Panc1 (cell line): Measurements from ENCODE around the gene CACNA1C. TPM values are rescaled to one million over a fixed set of nuclear protein-coding genes. Genes with fewer than 3 reads are reported as not detected.

Experiments used
- ATAC-seq: fragments of 200-7000 bp; cut with Tn5 transposase; 2 replicates; pipeline ENCODE4 v1.9.1; 2020; ENCODE audit warnings: mild to moderate bottlenecking, moderate library complexity
- BruUV-seq: library from RNA; stranded (reverse); fragments of 400-500 nt; replicated peaks from 2 replicates; lab custom pipeline; 2021; lab: Mats Ljungman, UMichigan
- CTCF ChIA-PET: fragments of 300-600 bp; sonication (Branson Sonifier 250); formaldehyde crosslinking; loops from one replicate; lab custom pipeline; 2022; ENCODE audit warnings: antibody characterized with exemption; lab: Charles Lee
- POLR2A ChIA-PET: fragments of 300-600 bp; sonication (Branson Sonifier 250); formaldehyde crosslinking; loops from one replicate; lab custom pipeline; 2022; ENCODE audit warnings: antibody characterized with exemption; lab: Charles Lee
- DNase-seq: peaks from one replicate; pipeline ENCODE4 v3.0.0-alpha.2; 2010; ENCODE audit warnings: low read depth, low spot score
- H3K27ac ChIP-seq: 2 replicates; pipeline ENCODE4 v1.5.1; 2011; ENCODE audit warnings: mild to moderate bottlenecking, low read length, inconsistent platforms
- H3K27me3 ChIP-seq: fragments of 200-500 bp; sonication (Bioruptor generic); 2 replicates; pipeline ENCODE4 v1.6.0; 2014; ENCODE audit warnings: low read length, inconsistent platforms; ENCODE audit not compliant: control insufficient read depth, insufficient read depth
- H3K36me3 ChIP-seq: fragments of 200-500 bp; sonication (Bioruptor generic); 2 replicates; pipeline ENCODE4 v1.5.1; 2014; ENCODE audit warnings: inconsistent platforms, mild to moderate bottlenecking, low read length, moderate library complexity; ENCODE audit not compliant: control insufficient read depth, insufficient read depth
- H3K4me1 ChIP-seq: 2 replicates; pipeline ENCODE4 v1.5.1; 2011; ENCODE audit warnings: inconsistent platforms, mild to moderate bottlenecking, low read length, moderate library complexity; ENCODE audit not compliant: control insufficient read depth, insufficient read depth
- H3K4me3 ChIP-seq, 2 experiments: 2 replicates each; pipeline ENCODE4 v1.5.1; 2011 to 2012; ENCODE audit warnings: low read depth in 2 of 2, low read length in 2 of 2, mild to moderate bottlenecking in 2 of 2, inconsistent platforms in 1 of 2, moderate library complexity in 1 of 2
- H3K9me3 ChIP-seq: fragments of 200-500 bp; sonication (Bioruptor generic); 2 replicates; pipeline ENCODE4 v1.5.1; 2014; ENCODE audit warnings: low read depth, mild to moderate bottlenecking, inconsistent platforms, low read length, moderate library complexity; ENCODE audit not compliant: control insufficient read depth, insufficient read depth
- POLR2AphosphoS5 ChIP-seq: IDR thresholded peaks from 2 replicates; pipeline ENCODE4 v1.6.1; 2012; ENCODE audit warnings: mild to moderate bottlenecking, low read depth, low read length, moderate library complexity
- SIN3A ChIP-seq: IDR thresholded peaks from 2 replicates; pipeline ENCODE4 v1.6.1; 2012; ENCODE audit warnings: low read depth, mild to moderate bottlenecking, low read length, moderate library complexity, borderline replicate concordance; ENCODE audit not compliant: insufficient read depth
- TCF7L2 ChIP-seq: IDR thresholded peaks from 2 replicates; pipeline ENCODE4 v1.6.1; 2011; ENCODE audit warnings: mild to moderate bottlenecking, low read depth, low read length, inconsistent platforms
- in situ Hi-C: cut with HindIII; loops from 2 replicates; pipeline ENCODE4 v1.10.0; 2016; ENCODE audit warnings: low sequenced_read_pairs, low pct_unique_long_range_greater_than_20kb
- intact Hi-C: fragments of 100-400 bp; cut with micrococcal nuclease; formaldehyde crosslinking; loops from one replicate; pipeline ENCODE4 v1.10.0; 2022; ENCODE audit not compliant: unreplicated experiment
- total RNA-seq: library from RNA; stranded (reverse); gene quantifications from one replicate; pipeline ENCODE4 v1.2.1, GENCODE V29; 2021; ENCODE audit not compliant: unreplicated experiment
- TF ChIP-seq, protein P1 (sequence below), 2 experiments: IDR thresholded peaks; 2 replicates each; pipeline ENCODE4 v1.6.1; 2011 to 2012; ENCODE audit warnings: low read depth in 2 of 2, control low read depth in 1 of 2, low read length in 1 of 2, mild to moderate bottlenecking in 1 of 2, moderate library complexity in 1 of 2; ENCODE audit not compliant: insufficient read depth in 1 of 2
- TF ChIP-seq, protein P2 (sequence below): fragments of 450-650 bp; IDR thresholded peaks from 2 replicates; pipeline ENCODE4 v1.5.1; 2017; ENCODE audit warnings: mild to moderate bottlenecking

CACNA1C gene
- total RNA-seq, 1 experiment from 2014 or later: 0.03 TPM

DNA sequence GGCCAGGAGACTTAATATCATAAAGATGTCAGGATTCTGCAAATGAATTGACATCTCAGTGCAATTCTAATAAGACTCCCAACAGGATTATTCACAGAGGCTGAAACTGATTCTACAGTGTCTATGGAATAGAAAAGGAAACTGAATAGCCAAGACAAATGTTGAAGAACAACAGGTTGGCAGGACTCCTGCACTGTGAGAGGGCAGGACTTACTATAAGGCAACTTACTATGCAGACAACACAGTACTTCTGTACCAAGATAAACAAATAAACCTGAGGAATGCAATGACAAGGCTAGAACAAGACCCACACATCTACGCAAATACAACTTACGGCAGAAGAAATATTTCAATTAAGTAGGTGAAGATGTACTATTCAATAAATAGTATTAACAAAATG, 609.7 kb downstream of the CACNA1C start:
- BruUV-seq: no TSS peak
- no peaks in the 10 kb centered on the region for H3K36me3 ChIP-seq

DNA sequence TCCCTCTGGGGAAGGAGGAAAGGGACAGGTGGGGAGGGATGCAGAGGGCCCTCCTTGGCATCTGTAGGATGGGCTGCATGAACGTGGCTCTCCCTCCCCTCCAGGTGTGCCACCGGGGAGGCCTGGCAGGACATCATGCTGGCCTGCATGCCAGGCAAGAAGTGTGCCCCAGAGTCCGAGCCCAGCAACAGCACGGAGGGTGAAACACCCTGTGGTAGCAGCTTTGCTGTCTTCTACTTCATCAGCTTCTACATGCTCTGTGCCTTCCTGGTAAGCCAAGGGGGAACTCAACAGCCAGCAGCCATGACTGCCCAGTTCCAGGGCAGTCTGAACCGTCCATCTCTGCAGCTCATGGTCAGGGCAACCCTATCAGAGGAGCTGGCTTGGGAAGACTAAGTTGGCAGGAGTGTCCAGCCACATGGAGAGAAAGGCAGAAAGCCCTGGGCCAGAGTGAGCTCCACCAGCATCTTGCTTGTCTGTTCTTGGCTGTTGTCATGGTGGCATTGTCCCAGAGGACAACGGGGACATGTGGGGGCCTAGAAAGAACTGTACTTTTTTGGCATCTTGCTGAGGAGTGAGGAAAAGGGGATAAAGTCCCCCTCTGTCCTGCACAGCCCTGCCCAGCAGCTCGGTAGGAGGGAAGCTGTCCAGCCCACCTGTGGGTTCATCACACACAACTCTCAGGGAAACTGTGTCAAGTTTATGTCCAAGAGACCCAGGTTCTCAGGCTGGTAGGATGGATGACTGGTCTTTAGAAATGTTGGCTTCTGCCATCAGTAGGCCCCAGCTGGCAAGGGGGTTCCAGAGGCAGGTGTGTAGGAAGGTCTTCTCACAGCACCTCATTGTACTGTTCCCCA, 612.2 kb downstream of the CACNA1C start:
- H3K36me3 ChIP-seq: no peaks in the 10 kb centered on the region
- H3K4me3 ChIP-seq: no peak overlapping the region
- no TSS peak for BruUV-seq
- DNase-seq (no peak), ATAC-seq (no peak)
- TF ChIP-seq, protein P1, sequence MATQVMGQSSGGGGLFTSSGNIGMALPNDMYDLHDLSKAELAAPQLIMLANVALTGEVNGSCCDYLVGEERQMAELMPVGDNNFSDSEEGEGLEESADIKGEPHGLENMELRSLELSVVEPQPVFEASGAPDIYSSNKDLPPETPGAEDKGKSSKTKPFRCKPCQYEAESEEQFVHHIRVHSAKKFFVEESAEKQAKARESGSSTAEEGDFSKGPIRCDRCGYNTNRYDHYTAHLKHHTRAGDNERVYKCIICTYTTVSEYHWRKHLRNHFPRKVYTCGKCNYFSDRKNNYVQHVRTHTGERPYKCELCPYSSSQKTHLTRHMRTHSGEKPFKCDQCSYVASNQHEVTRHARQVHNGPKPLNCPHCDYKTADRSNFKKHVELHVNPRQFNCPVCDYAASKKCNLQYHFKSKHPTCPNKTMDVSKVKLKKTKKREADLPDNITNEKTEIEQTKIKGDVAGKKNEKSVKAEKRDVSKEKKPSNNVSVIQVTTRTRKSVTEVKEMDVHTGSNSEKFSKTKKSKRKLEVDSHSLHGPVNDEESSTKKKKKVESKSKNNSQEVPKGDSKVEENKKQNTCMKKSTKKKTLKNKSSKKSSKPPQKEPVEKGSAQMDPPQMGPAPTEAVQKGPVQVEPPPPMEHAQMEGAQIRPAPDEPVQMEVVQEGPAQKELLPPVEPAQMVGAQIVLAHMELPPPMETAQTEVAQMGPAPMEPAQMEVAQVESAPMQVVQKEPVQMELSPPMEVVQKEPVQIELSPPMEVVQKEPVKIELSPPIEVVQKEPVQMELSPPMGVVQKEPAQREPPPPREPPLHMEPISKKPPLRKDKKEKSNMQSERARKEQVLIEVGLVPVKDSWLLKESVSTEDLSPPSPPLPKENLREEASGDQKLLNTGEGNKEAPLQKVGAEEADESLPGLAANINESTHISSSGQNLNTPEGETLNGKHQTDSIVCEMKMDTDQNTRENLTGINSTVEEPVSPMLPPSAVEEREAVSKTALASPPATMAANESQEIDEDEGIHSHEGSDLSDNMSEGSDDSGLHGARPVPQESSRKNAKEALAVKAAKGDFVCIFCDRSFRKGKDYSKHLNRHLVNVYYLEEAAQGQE (IDR thresholded peaks at IDR 0.05; ENCODE audit: insufficient read depth in 1 of 2, low read depth in 2 of 2, low read length in 1 of 2): no peak
- TF ChIP-seq POLR2AphosphoS5 (no peak), TCF7L2 (no peak), SIN3A (no peak)
- TF ChIP-seq, protein P2, sequence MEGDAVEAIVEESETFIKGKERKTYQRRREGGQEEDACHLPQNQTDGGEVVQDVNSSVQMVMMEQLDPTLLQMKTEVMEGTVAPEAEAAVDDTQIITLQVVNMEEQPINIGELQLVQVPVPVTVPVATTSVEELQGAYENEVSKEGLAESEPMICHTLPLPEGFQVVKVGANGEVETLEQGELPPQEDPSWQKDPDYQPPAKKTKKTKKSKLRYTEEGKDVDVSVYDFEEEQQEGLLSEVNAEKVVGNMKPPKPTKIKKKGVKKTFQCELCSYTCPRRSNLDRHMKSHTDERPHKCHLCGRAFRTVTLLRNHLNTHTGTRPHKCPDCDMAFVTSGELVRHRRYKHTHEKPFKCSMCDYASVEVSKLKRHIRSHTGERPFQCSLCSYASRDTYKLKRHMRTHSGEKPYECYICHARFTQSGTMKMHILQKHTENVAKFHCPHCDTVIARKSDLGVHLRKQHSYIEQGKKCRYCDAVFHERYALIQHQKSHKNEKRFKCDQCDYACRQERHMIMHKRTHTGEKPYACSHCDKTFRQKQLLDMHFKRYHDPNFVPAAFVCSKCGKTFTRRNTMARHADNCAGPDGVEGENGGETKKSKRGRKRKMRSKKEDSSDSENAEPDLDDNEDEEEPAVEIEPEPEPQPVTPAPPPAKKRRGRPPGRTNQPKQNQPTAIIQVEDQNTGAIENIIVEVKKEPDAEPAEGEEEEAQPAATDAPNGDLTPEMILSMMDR: no peak
- H3K27me3 ChIP-seq: no peaks in the 10 kb centered on the region; the same call in 1 of the 2 replicates
- POLR2A ChIA-PET: no interaction called here
- CTCF ChIA-PET: no interaction called here
- H3K4me1 ChIP-seq: no peaks in the 10 kb centered on the region
- no peak overlapping the region for H3K27ac ChIP-seq
- in situ Hi-C loops: no loop called here
- no peaks in the 10 kb centered on the region for H3K9me3 ChIP-seq
- intact Hi-C loops: no loop called here

More for the DNA sequence above, 609.7 kb downstream of the CACNA1C start:
- Histone ChIP-seq H3K27me3 (no peaks in the 10 kb centered on the region; the same call in 1 of the 2 replicates), H3K4me1 (no peaks in the 10 kb centered on the region), H3K9me3 (no peaks in the 10 kb centered on the region), H3K4me3 (no peak overlapping the region), H3K27ac (no peak overlapping the region)
- ChIA-PET CTCF (no interaction called here), POLR2A (no interaction called here)
- TF ChIP-seq, protein P2: no peak
- TF ChIP-seq, protein P1 (IDR thresholded peaks at IDR 0.05; ENCODE audit: insufficient read depth in 1 of 2, low read depth in 2 of 2, low read length in 1 of 2): no peak
- TF ChIP-seq POLR2AphosphoS5: no peak
- TF ChIP-seq TCF7L2: no peak
- no peak for ATAC-seq
- no peak for DNase-seq
- intact Hi-C loops: no loop called here
- in situ Hi-C loops: no loop called here
